DMS 273 (cell line): ENCODE measurements around the gene ENTREP3.
"Not testable (repeated sequence)": the region's sequence is repeated elsewhere in the genome, so short reads cannot be mapped to it uniquely, and the experiment has no call there.

ENCODE experiments used
- DNase-seq: peaks from one replicate; lab custom pipeline; 2025; ENCODE audit not compliant: unreplicated experiment; lab: John Stamatoyannopoulos, UW

ENTREP3 gene

DNA sequence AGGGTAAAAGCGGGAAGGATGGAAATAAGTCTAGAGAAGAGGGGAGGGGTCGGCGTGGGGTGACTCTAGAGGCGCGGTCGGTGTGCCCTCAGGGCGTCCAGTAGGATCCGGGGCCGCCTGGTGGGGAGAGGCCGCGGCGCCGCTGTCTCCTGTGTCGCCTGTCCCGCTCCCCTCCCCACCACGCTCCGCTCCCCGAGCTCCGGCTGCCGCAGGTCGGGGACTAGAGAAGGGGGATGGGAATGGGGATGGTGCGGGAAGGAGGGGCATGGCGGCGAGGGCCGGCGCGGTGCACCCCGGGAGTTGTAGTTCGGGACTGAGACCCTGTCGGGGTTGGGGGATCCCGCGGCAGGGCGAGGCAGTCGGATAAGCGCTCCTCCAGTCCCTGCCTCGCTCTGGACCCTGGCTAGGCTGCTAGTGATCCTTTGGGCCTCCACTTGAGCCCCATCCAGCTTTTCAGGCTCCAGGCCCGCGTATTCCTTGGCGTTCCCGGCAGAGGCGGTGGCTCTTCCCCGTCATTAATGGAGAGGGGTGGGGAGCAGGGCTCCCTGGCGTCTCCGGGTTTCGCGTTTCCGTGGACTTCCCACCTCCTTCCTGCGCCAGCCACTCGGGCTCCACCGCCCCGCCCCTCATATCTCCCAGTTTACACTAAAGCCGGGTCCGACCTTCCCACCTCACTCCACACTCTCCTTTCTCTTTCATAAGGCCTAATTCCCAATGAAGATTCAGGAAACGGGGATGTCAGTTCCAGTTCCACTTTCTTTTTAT, at the start of gene ENTREP3:
Gene ENTREP3, minus strand, starts transcription at position 241 of the 765 bp plus-strand sequence. CDS start 606 bp downstream, outside the sequence.
- peak; percentile 93 for DNase-seq

DNA sequence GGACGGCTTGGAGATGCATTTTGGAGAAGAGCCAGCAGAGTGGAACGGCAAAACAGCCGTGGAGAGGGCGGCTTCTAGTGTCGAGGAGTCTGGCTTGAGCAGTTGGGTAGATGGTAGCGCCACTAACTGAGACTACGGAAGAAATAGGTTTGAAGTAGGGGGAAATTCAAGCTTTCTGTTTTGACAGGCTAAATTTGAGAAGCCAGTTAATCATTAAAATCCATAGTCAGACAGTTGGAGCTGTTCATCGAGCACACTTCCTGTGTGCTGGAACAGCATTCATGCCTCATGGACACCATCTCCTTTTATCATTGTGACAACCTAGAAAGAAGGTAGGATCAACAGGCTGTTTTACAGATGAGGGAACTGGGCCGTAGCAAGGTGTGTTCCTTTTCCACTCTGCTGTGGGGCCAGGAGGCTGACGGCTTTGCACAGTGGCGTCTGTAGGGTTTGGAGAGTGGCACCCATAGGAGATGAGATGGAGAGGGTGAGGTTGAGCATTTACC, 49.3 kb upstream of the ENTREP3 start:
- DNase-seq = no peak

DNA sequence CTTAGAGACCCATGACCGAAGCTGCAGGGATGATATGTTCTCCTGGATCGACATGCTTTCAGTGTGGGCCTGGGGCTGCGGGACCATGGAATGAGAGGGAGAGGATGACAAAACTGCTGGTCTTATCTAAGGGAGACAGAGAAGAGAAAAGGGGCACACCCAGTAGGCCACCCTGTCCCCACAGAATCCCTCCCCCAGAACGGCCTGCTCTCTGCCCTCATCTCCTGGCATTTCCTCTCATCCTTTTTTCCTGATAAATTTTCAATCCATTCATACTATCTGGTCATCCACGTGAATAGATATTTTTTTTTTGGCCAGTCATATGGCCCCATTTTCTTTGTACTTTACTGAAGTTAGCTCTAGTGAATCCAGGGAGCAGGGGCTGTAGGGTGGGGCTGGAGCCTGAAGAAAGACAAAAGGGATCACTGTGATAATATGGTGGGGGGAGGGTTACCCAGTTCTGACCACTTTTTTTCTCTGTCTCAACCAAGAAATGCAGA, 46.1 kb upstream of the ENTREP3 start, which contains the start of gene PKLR:
Gene PKLR, minus strand, starts transcription at position 97 of the 500 bp plus-strand sequence. Its CDS starts 43 bp downstream, at position 54.
- DNase-seq = no peak

DNA sequence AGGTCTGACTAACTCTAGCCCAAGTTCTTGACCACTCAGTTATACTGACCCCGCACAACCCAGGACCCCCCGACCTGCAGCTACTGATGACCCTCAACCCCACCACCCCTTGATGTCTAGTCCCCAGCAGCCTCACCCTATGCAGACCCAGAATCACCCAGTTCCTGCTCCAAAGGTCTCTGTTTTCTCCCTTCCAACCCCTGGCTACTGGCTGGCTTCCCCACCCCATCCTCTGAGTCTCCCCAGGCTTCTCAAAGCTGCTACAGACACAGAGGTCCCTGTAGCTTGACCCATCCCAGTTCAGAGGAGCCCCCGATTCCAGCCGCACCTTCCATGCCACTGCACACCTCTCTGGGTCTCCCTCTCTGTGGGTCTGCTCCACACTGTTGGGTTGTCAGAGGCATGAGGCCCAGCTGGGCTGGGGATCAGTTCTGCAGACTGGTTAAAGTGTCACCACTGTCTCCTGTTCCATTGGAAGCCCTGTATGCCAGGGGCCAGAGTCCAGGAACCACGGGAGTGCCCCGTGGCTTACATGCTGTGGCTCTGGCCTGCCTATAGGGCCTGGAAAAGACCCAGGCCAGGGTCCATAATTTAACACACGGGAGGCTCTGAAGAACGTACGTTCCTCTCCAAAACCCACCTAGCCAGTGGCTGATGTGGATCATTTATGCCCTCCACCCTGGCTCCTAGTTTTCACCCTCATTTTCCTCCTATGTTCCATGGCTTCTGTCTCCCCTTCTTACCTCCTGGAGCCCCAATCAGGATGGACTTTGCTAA, 45.5 kb upstream of the ENTREP3 start:
- DNase-seq = no peak

DNA sequence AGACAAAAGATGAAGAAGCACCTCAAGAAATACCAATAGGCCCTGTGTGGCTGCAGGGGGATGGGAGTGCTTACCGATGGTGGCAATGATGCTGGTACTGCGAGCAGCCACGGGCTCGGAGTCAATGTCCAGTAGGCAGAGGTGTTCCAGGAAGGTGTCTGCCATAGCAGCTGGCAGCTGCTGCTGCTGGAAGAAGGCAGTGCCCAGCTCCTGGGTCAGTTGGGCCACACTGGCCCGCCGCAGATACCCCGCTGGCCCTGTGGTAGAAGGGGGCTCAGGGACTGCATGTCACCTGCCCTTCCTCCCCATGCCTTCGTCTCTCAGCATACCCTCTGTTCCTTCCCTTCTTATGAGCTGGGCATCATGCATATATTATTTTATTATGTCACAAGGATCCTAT, 44.7 kb upstream of the ENTREP3 start:
- DNase-seq = no peak

DNA sequence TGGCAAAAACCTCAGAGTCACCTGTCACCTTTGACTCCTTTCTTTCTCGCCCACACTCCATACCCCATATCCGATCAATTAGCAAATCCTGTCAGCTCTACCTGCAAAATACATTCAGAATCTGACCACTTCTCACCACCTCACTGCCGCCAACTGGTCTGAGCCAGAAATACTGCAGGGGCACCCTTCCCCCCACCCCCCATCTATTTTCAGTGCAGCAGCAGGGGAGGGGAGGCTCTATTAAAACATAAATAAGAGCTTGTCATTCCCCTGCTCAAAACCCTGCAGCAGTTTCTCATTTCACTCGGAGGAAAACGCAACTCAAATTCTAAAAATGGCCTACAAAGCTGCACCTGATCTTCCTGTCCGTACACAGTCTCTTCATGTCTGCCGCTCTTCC, 42.1 kb upstream of the ENTREP3 start:
- DNase-seq = no peak

DNA sequence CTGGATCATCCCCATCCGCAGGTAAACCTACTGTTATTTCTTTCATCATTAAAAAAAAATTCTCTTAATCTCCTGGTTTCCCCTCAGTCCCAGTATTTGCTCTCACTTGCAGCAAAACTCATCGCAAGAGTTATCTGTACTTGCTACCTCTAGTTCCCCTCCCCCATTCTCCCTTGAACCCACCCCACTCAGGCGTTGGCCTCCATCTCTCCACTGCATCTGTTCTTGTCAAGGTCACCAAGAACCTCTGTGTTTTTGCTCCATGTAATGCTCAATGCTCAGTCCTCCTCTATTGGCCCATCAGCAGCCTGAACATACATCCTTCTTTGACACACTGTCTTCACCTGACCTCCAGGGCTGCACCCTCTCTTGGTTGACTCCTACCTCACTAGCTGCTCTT, 41.4 kb upstream of the ENTREP3 start:
- DNase-seq = no peak

DNA sequence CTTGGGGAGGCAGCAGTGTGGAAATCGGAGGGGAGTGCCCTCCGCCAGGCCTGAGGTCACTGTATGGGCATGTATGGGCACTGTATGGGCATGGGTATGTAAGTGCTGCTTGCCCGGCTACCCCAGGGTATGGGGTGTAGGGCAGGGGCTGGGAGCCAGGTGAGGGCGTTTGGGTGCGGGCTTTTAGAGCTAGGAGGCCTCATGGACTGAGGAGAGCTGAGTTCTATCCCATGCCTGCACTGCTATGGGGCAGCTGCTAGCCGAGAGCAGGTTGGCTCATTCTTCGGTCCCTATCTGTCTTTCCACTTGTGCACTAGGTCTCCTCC, 40.6 kb upstream of the ENTREP3 start:
- no peak for DNase-seq

DNA sequence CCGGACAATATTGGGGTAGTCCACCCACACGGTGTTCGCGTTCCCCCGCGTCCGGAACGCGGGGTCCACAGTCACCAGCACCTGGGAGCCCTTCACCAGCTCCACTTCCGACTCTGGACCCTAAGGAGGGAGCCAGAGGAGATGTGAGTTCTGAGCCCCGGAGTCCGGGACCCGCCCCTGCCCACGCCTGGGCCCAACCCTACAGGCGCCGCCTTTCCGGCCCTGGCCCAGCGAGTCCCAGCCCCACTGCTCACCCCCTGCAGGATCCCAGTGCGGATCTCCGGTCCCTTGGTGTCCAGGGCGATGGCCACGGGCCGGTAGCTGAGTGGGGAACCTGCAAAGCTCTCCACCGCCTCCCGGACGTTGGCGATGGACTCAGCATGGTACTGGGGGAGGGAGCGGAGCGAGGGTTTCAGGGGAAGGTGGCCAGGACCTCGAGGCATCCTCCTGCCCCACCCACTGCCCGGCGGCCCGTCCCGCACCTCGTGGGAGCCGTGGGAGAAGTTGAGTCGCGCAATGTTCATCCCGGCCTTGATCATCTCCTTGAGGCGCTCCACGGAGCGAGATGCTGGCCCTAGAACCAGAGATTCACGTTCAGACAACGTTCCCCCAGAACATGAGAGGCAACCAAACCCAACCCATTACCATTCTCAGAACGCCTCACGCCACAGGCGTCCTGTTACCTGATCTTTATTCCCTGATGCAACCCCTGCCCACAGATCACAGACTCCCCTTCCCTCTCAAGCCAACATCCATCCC, 40.1 kb upstream of the ENTREP3 start:
- DNase-seq = no peak

DNA sequence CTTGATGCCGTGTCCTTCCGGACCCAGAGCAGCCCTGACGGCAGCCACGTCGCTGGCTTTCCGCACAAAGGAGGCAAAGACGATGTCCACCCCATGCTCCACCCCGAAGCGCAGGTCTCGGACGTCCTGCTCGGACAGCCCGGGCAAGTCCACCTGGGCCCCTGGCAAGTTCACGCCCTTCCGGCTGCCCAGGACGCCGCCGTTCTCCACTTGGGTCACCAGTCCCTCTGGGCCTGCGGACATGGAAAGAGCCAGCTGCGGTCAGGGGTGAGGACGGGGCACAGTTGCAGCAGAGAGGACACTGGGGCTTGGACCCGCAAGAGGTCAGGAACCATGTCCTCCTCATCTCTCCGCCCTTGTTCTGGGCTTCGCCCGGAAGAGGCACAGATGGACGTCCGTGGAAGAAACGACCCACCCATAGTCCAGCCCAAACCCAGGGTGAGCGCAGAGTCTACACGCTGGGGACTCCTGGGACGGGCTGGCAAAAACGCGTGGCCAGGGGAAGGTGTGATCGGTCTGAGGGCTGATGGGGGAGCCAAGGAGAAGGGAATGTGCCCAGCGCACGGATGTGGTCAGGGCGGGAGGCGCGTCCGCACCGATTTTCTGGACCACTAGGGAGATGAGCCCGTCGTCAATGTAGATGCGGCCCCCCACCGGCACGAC, 39.4 kb upstream of the ENTREP3 start:
- no peak for DNase-seq

DNA sequence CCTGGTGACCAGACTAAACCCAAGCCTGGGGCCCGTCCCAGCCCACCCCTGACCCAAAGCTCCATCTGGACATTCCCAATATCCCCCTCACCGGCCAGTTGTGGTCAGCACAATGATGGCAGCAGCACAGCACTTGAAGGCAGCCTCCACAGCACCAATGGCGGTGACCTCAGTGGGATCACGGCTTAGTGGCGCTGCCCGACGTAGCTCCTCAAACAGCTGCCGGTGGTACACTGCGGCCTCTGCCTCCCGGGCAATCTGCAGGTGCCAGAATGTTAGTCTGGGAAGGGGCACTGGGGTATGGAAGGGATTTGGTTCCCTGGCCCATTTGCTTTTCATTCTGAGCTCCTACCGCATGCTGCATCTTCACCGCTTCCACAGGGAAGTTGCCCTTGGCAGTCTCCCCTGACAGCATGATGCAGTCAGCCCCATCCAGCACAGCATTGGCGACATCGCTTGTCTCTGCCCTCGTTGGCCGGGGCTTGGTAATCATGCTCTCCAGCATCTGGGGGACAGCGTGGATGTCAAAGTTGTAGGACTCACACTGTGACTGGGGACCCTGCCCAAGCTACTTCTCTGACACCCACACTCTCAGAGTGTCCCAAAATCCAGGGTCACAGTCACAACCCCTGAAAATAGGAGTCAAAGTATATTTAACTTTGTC, 37.9 kb upstream of the ENTREP3 start:
- no peak for DNase-seq

GRCh38 chr1:155291006-155291405, 35.7 kb upstream of the ENTREP3 start:
- DNase-seq = not testable (repeated sequence)

- no peak for DNase-seq
These were observed 32.8 kb upstream of the ENTREP3 start for GRCh38 chr1:155287987-155288543.

DNA sequence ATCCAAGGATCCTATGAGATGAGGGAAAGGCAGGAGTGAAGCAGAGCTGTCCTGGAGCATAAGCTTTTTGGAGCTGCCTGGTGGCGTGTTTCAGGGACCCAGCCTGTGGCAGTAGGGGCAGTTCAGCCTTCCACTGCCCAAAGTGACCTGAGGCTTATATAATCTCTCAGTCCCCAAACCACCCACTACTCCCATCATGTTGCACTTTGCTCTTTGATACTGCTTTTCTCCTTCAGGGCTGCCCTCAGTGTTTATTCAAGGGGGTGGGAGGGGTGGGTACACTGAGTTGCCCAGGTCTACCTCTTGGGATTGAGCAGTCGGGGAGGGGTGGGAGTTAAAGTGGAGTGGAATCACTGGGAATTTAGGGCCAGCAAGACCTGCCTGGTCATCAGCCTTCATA, 31.3 kb upstream of the ENTREP3 start:
- DNase-seq = no peak

- no peak for DNase-seq
These were observed 30.4 kb upstream of the ENTREP3 start for GRCh38 chr1:155285631-155286044.

- DNase-seq = no peak
These were observed 29.8 kb upstream of the ENTREP3 start for GRCh38 chr1:155285063-155285462.

- no peak for DNase-seq
These were observed 29.2 kb upstream of the ENTREP3 start for GRCh38 chr1:155284476-155284875.

DNA sequence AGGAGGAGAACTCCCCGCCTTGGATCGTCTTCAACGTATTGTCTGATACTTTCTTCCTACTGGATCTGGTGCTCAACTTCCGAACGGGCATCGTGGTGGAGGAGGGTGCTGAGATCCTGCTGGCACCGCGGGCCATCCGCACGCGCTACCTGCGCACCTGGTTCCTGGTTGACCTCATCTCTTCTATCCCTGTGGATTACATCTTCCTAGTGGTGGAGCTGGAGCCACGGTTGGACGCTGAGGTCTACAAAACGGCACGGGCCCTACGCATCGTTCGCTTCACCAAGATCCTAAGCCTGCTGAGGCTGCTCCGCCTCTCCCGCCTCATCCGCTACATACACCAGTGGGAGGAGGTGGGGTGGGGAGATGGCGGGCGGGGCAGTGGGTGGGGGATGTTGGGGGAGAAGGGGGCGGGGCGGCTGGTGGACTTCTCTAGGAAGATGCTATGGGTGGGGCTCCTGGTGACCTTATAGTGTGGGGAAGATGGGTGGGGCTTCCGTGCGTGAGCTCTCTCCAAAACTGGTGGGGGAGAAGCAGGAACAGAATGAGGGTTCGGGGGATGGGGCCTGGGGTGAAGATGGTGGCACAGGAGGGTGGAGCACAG, 27.3 kb upstream of the ENTREP3 start:
- DNase-seq = no peak

DNA sequence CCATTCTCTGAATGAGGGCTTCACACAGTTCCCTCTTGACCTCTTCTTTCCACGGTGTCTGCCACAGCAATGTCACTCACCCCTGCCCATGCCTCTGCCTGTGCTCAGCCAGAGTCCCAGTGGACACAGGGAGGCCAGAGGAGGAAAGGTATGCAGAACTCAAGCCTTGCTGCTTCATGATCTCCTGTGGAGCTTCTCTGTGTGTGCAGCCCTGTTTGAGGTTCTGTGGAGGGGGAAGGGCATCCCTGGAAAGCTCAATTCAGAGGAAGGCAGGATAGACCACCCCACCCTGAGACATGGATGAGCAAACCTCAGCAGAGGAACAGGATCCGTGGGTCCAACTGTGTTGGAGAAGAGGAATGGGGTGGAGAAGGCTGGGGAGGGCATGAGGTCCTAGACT, 24.0 kb upstream of the ENTREP3 start:
- no peak for DNase-seq
